Nephron progenitor cell (in vitro differentiated cells): ENCODE measurements around the gene IRS1.

ENCODE experiments used
- DNase-seq: peaks from one replicate; pipeline ENCODE4 v3.0.0; 2021
- H3K27ac Mint-ChIP-seq: 2 replicates; pipeline ENCODE4 v1.8.0; 2021; ENCODE audit warnings: mild to moderate bottlenecking, moderate library complexity, mixed read lengths
- H3K27me3 Mint-ChIP-seq: 2 replicates; pipeline ENCODE4 v1.8.0; 2021; ENCODE audit warnings: mild to moderate bottlenecking, low read depth, mixed read lengths; ENCODE audit not compliant: poor library complexity
- H3K36me3 Mint-ChIP-seq: 2 replicates; pipeline ENCODE4 v1.8.0; 2021; ENCODE audit warnings: low read depth, mixed read lengths
- H3K4me1 Mint-ChIP-seq: 2 replicates; pipeline ENCODE4 v1.8.0; 2021; ENCODE audit warnings: mixed read lengths
- H3K4me3 Mint-ChIP-seq: 2 replicates; pipeline ENCODE4 v1.8.0; 2021; ENCODE audit warnings: mild to moderate bottlenecking, moderate library complexity, mixed read lengths
- H3K9me3 Mint-ChIP-seq: 2 replicates; pipeline ENCODE4 v1.8.0; 2021; ENCODE audit warnings: mild to moderate bottlenecking, moderate library complexity, mixed read lengths
- CTCF ChIP-seq: fragments of 200-600 bp; sonication (generic); IDR thresholded peaks from 2 replicates; pipeline ENCODE4 v1.5.0; 2021; ENCODE audit warnings: antibody characterized with exemption

IRS1 gene

GRCh38 chr2:226772389-226773179 is 27.0 kb downstream of the IRS1 start:
- no peak for DNase-seq
- Mint-ChIP-seq H3K27ac (peak overlapping the region; percentile 79), H3K9me3 (peaks cover 38% of the 10 kb centered on the region), H3K36me3 (peaks cover 48% of the 10 kb centered on the region), H3K4me1 (peaks cover 28% of the 10 kb centered on the region), H3K27me3 (peaks cover 4% of the 10 kb centered on the region), H3K4me3 (no peak overlapping the region)
- TF ChIP-seq CTCF = no peak

GRCh38 chr2:226771067-226771466 is 28.6 kb downstream of the IRS1 start:
- TF ChIP-seq CTCF = no peak
- DNase-seq = no peak
- H3K27ac Mint-ChIP-seq = no peak overlapping the region
- no peak overlapping the region for H3K4me3 Mint-ChIP-seq
- peaks cover 42% of the 10 kb centered on the region for H3K36me3 Mint-ChIP-seq
- H3K9me3 Mint-ChIP-seq = peaks cover 26% of the 10 kb centered on the region
- peaks cover 28% of the 10 kb centered on the region for H3K4me1 Mint-ChIP-seq
- H3K27me3 Mint-ChIP-seq = peaks cover 4% of the 10 kb centered on the region

GRCh38 chr2:226767056-226767813 is 32.4 kb downstream of the IRS1 start:
- H3K9me3 Mint-ChIP-seq = peaks cover 9% of the 10 kb centered on the region
- no peak overlapping the region for H3K27ac Mint-ChIP-seq
- no peak for TF ChIP-seq CTCF
- peaks cover 12% of the 10 kb centered on the region for H3K4me1 Mint-ChIP-seq
- H3K36me3 Mint-ChIP-seq = peaks cover 39% of the 10 kb centered on the region
- DNase-seq = no peak
- H3K27me3 Mint-ChIP-seq = peaks cover 8% of the 10 kb centered on the region
- H3K4me3 Mint-ChIP-seq = no peak overlapping the region

GRCh38 chr2:226766352-226767055 is 33.1 kb downstream of the IRS1 start:
- Mint-ChIP-seq H3K27me3 (peaks cover 8% of the 10 kb centered on the region), H3K27ac (no peak overlapping the region), H3K9me3 (peaks cover 9% of the 10 kb centered on the region), H3K4me1 (peaks cover 8% of the 10 kb centered on the region), H3K4me3 (no peak overlapping the region), H3K36me3 (peaks cover 39% of the 10 kb centered on the region)
- no peak for TF ChIP-seq CTCF
- DNase-seq = no peak

GRCh38 chr2:226763320-226763719 is 36.3 kb downstream of the IRS1 start:
- Mint-ChIP-seq H3K27ac (no peak overlapping the region), H3K4me1 (no peaks in the 10 kb centered on the region), H3K4me3 (no peak overlapping the region), H3K36me3 (peaks cover 36% of the 10 kb centered on the region), H3K27me3 (peaks cover 4% of the 10 kb centered on the region), H3K9me3 (peaks cover 9% of the 10 kb centered on the region)
- no peak for TF ChIP-seq CTCF
- DNase-seq = no peak
